Hematopoietic multipotent progenitor cell treated with erythropoietin and hydrocortisone succinate and interleukin-3 and kit ligand, for 17 days (in vitro differentiated cells): ENCODE results near the gene MACO1.
"Not testable (repeated sequence)": the region's sequence is repeated elsewhere in the genome, so short reads cannot be mapped to it uniquely, and the experiment has no call there.

ENCODE experiments used
- DNase-seq: peaks from one replicate; pipeline ENCODE4 v3.0.0-alpha.2; 2015; ENCODE audit warnings: low spot score

Gene MACO1

DNA sequence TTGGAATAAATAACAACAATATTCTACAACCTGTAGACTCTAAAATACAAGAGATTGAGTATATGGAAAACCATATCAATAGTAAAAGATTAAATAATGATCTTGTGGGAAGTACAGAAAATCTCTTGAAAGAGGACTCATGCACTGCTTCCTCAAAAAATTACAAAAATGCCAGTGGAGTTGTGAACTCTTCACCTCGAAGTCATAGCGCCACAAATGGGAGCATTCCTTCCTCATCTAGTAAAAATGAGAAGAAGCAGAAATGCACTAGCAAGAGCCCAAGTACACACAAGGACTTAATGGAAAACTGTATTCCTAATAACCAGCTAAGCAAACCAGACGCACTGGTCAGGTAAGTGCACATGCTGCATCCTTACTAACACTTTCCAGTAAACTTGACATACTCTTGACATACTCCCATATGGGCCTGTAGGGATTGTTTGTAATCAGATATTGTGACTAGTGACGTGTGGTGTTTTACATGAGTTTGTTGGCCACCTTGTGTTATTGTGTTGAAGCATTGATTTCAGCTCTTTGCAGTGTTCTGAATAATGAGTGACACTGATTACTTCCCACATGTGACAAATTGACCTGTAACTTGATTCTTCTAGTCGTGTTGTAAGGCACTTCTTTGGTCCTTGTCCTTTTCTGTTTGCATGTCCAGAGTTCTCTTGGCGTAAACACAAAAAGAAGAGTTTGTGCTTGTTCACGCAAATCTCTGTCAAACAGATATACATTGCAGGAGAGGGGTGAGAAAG is 28.0 kb downstream of the MACO1 start:
- no peak for DNase-seq

DNA sequence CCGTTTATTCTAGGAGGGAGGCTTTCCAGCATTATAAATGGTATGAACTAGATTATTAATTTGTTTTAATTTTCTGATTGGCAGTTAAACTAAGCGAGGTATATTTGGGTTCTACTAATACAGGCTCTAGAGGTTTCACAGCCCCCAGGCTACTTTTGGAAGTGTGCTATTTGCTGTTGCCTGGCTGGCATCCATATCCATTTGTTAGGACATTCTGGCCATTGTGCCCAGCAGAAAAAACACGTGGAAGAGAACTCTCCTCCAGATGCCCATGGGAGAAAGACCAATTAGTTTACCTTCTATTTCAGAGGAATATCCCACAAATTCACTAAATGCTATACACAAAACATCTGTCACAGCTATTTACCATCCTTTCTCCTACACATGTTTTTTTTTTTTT is 29.3 kb downstream of the MACO1 start:
- DNase-seq: no peak

DNA sequence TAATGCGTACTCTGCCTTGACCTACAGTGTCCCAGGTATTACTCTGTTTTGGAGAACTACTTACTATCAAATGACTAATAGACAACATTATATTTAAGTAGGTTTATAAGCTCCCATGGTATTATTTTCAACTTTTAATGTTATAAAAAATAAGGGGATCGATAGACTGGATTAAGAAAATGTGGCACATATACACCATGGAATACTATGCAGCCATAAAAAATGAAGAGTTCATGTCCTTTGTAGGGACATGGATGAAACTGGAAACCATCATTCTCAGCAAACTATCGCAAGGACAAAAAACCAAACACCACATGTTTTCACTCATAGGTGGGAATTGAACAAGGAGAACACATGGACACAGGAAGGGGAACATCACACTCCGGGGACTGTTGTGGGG is 30.1 kb downstream of the MACO1 start:
- not testable (repeated sequence) for DNase-seq

DNA sequence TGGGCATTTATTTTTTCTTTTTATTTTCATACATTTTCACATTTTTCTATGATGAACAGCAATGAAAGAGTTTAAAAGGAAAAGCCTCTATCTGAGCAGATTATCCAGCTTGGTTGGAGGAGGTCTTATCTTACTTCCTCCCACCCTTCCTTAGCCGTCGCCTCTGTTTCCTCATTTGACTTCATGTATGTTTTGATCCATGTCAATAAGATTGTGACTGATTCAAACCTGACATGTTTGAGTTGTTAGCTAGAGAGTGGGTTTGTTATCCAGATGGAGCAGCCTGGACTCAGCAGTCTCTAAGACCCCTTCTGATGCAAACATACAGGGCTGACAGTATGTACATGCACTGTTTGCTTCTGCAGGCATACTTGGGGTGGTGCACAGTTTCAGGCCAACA is 31.2 kb downstream of the MACO1 start:
- DNase-seq: no peak

DNA sequence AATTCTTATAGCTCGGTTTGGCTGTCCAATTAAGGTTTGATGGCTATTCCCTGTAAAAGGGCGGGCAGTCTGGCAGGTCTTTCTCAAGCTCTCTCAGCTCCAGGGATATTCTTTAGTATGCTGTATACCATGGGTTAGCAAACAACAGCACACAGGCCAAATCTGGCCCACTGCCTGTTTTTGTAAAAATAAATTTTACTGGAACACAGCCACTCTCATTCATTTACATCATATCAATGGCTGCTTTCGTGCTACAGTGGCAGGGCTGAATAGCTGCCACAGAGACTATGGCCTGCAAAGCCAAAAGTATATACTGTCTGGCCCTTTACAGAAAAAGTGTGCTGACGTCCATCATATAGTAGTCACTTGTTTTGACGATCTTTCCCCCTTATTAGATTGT is 32.0 kb downstream of the MACO1 start:
- no peak for DNase-seq

DNA sequence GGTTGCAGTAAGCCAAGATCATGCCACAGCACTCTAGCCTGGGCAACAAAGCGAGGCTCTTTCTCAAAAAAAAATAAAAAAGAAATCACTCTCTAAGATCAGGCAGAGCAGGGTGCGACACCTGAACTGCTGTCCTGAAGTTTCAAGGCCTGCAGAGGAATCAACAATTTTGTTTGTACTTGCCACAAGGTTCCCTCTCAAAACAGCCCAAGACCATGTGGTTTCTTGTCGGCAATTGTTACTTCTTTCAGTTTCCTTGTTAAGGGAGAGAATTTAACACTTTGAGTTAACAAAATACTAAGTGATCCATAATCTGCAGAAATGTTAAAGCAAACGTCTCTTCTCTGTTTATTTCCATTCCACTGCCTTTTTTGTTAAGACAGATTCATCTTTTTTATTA is 36.5 kb downstream of the MACO1 start:
- DNase-seq: no peak

DNA sequence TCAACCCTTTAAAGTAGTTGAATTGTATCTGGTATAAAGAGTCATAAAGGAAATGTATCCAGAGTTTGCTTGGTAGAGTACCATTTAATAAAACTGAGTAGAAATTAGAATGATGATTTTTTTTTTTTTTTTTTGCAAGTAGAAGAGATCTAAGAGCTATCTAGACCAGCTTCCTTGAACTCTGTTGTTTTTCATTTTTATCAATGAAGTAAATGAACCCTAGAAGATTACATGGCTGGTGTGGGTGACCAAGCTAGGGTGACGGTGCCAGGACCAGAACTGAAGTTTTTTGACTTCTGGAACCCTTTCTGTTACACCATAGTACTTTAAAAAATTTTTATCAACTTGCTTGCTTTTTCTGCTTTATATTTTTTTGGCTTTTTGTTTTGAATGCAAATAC is 36.9 kb downstream of the MACO1 start:
- DNase-seq: no peak

DNA sequence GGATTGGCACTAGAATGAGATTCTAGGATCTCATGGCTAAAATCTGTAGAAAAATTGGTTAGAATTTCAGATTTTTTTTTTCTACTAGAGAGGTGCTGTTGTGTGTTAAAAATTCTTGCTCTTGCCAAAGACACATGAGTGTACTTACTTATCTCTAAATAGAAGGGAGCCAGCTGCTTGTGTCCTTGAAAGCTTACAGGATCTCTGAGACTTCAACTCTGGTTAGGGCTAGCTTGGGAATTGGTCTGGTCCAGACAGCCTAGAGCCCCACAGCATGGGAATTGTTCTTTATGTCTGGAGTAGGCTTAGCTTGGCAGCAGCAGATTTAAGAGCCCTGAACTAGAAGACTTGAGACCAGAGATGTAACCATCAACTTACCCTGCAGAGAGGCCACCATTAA is 37.3 kb downstream of the MACO1 start:
- DNase-seq: peak; percentile 59

DNA sequence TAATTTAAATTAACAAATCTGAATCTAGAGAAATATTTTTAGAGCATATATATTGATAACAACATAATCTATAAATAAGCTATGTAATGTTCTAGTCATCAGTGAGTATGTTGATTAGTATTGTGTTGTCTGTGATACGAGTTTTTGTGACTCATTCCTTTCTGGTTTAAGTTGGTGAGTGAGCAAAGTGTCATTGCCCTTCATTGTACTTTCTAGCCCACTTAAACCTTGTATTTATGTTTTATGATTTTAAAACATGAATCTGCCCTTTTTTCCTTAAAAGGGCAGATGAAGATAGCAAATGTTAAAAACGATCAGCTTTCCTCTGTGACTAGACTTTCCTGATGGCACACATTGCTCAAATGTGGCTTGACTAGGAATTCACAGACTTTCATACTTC is 38.5 kb downstream of the MACO1 start:
- DNase-seq: no peak

DNA sequence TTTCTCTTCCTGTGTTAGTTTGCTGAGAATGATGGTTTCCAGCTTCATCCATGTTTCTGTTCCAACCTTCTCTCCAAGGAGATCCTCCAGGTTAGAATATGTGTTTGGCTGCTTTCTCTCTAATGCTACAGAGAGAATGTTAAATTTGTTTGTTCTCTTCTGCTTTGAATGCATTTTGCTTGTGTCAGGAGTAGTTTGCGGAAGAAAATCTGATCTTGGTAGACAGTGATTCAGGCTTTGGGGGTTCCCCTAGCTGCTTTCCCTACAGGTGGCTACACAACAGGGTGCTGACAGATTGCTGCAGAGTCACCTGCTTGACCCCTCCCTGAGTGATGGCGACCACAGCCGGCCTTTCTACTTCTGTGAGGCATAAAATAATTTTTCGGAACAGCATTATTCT is 41.8 kb downstream of the MACO1 start:
- DNase-seq: no peak

DNA sequence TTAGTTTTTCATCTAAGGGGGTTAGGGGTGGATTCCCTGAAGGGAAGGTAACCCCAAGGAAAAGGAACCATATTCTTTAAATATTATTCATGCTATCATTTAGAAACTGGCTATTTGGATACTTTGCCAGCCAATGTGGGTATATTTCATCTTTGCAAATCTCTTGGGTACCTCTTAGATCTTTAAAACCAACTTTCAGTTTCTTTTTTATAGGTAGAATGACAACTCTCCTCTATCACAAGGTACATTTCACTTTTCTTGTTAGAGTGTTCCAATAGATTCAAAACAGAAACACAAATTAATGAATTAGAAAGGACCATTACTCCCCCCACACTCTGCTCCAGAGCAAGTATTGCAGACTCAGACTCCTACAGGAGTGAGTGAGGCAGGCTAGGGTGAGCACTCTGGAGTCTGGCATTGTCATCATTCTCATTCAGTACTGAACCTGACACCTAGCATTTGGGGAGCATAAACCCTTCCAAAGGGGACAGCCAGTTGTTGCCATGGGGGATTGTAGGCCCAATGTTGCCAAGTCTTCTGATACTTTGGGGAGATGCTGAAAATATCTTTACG is 43.0 kb downstream of the MACO1 start:
- DNase-seq: no peak

DNA sequence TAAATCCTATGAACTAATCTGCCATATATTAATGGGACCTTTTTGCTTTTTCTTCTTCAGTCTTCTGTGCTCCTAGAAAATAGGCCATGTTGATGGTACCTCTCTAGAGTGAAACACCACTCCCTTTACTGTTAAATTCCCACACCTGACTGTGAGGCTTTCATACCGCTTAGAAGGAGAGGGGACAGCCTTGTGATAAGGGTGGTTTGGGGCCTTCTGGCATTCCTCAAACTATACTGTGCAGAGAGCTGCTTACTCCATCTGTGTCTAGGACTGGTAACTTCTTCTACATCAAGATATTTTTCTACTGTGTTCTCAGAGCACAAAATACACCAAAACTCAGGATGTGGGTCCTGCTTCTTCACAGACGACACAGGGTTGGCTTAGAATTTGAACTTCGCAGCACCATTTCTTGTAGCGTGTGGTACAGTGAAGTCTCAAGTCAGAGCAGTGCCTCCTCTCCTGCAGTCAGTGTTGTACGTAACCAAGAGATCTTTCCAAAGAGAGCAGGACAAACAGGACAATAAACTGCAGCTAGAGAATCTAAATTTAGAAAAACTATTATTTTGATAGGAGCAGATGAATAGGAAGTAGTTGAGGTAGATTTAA is 43.8 kb downstream of the MACO1 start:
- no peak for DNase-seq

DNA sequence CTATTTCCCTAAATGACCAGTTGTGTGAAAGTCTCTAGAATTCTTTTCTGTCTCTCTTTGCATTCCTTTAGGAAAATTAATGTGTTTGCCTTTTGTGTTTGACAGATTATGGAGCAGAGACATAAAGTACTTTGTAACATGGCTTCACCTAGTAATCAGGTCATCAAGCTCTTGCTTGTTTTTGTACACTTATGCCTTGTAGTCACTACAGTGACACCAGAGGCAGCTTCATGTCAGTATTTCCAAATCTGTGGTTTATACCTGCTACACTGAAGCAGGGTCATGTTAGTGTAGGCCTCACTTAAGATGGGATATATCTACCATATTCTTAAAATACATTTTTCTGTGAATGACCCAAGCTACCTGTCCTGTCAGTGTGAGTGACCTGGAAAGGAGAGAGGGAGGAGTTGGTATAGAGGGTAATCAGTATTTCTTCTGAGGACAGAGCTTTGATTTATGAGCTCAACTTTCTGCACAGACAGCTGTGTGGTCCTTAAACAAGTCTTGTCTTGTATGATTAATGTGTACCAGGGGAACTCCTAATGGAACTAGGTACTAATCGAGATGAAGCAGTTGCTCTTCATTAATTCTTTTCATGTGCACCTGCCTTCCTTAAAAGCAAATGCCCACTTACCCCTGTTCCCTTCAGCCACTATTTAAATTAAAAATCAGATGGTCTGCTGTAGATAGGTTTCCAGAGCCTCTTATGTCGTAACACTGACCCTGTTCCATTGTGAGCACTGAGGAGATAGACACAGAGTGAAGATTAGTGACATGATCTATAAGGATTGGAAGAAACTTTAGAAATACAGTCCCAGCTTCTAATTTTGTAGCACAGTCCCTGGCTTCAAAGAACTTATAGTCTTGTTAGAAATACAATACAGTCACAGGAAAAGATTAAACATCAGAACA is 45.7 kb downstream of the MACO1 start:
- no peak for DNase-seq

DNA sequence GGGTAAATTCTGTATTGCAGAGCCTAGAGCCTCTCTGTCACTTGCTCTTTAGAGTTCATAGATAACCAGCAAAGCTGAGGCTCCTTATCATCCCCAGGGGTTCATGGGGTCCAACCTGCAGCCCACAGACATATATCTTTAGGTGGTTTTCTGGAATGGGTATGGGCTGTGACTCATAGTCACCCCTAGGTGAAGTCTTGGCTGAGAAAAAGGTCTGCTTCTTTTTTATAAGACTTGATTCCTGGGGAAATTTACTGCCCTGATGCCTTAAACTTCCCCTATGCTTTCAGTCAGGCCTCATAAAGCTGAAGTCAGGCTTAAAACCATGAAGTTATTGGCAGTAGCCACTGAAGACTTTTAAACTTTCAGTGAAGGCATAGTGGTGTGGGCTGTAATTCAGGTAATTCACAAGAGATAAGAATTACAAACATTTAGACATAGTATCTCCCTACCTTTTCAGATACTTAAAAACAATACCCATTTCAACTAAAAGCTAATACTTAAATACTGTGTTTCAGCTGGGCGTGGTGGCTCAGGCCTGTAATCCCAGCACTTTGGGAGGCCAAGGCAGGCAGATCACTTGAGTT is 46.8 kb downstream of the MACO1 start:
- DNase-seq: no peak

DNA sequence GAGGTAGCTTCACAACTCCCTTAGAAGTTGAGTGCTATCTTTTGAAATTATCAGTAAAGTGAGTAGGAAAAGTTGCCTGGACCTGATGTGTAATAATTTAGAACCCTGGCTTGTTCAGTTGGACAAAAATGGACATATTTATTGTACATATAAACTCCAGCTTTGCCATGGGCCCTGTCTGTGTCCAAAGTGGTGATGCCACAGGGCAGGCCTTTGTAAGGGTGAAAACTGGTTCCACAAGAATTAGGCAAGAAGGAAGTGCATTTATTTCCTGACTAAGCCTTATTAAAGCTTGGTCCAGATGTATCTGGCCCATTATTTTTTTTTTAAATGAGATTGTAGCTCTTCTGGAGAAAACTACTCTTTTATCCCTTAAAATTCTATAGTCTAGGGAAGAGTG is 47.9 kb downstream of the MACO1 start:
- DNase-seq: no peak

DNA sequence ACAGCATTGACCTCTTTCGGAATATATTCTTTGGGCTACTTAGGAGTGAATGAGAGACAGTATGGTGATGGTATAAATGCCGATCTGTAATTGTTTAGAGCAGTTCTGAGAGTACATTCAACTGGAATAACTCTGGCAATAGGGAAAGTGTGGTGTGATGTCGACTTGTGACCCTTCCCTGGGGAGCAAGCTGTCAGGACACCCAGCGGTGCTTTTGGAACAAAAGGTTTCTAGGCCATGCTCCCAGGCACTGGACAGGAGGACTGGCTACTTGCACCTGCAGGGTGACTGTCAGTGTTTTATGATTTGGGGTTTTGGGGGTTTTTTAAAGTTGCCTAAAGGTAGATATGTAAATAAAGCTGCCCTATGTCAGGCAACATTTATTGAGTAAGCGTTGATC is 50.9 kb downstream of the MACO1 start:
- DNase-seq: no peak

DNA sequence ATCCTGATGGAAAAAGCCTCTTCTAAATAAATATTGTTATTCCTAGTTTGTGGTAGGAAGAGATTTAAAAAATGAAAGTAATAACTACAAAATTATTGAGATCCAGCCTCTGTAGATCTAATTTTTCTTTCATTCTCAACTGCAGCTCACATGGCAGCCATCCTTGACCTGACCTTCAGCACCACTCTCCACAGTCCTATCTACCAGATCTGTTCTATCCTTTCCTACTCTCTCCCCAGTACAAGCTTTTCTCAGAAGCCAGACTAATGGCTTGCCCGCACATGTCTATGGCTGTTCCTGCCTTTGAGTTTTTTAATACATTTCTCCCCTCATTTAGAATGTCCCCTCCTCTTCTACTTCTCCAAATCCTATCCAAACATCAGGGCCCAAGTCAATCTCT is 51.5 kb downstream of the MACO1 start:
- DNase-seq: no peak

DNA sequence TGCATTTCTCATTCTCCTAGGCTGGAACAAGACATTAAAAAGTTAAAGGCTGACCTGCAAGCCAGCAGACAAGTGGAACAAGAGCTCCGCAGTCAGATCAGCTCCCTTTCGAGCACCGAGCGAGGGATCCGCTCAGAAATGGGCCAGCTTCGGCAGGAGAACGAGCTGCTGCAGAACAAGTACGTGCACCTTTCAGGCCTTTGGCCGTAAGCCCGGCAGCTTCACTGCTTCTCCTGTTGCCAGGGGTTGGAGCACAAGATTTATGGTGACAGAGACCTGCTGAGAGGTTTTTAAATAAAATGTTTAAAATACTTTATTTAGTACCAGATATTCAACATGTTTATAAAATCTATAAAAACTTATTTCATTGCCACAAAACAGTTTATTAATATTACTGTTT is 53.4 kb downstream of the MACO1 start:
- no peak for DNase-seq

DNA sequence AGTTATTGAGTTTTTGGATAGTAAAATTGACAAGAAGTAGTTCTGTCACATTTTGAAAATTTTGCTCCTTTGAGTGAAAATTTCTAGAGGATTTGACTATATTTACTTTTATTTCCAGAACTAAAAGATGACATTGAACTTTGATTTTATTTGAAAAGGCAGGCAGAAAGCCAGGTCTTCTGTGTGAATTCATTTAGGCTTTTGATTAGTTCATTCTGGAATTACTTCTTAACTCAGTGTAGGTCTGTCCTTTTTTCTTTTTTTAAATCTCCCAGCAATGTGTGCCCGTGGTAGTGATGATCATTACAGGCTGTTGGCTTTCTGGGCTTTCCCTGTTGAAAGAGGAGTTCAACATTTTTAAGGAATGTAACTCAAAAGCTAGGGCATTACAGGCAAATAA is 53.8 kb downstream of the MACO1 start:
- DNase-seq: no peak

DNA sequence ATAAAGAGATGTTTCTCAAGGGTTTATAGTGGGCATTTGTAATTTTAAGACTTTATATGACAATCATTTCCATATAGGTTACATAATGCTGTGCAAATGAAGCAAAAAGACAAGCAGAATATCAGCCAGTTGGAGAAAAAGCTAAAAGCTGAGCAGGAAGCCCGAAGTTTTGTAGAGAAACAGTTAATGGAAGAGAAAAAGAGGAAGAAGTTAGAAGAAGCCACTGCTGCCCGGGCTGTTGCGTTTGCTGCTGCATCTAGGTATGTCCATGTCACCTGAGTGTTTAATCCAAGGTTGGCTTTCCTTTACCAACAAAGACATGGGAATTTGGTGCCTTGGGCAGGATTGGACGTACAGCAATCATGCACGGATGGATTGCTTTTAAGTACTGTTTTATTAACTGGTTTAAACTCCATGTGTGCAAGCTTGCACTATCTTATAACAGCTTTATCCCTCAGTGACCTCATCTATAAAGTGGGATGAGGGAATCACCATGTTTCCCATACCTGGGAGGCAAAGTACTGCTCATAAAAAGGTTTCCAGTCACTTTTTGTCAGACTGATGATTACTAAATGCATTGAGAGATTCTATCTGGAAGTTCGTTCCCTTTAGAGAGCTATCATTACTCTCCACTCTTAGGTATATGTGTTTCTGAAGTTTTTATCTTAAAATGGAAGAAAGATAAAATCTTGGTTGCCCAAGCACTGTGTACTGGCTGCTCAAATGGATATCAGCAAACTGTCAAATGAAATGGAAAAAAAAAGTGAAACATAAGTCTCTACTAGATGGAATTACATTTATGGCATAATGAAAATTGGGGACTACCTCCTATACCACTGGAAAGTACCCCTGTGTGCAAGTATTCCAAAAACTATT is 55.1 kb downstream of the MACO1 start:
- DNase-seq: no peak

DNA sequence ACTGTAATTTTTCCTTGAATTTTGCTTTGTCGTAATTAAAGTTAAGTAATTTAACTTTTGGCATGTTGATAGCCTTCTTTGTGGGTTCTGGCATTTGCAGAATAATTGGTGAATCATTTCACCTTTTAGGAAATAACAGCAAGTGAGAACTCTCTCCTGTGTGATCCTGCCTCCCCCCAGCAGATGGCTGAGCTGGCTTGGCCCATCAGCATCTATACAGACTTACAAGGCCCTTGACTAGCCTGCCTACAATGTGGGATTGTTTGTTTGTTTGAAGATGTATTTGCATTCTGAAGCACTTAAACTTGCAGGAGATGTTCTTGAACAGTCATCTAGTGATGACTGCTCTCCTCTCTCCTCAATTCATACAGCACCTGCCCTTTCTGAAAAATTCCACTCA is 55.9 kb downstream of the MACO1 start:
- no peak for DNase-seq
